ENCODE results near the gene ST7.

DNA sequence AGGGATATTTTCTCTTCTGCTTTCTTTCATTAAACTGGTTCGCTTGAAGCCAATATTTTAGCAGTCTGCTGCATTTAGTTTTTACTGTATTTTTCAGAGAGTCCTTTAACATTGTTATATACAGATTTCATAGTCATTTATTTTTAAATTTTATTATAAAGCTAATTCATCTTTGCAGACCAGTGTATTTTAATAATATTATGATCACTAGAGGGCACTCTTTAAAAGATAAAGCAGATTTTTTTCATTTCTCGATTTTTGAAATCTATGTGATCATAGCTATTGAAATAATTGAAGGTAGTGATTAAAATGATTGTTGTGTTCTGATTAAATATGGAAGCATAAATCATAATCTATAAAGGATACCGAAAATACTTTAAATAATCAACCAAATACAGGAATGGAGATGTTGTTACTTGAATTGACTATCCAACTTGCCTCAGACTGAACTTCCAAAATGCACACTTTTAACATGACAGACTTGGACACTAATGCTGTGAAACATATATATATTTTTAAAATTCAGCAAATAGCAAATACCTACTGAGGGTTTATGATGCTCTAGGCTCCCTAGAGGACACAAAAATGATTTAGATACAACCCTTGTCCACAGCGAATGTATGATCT lies 35.2 kb downstream of the ST7 start:
- TF ChIP-seq, protein P1, sequence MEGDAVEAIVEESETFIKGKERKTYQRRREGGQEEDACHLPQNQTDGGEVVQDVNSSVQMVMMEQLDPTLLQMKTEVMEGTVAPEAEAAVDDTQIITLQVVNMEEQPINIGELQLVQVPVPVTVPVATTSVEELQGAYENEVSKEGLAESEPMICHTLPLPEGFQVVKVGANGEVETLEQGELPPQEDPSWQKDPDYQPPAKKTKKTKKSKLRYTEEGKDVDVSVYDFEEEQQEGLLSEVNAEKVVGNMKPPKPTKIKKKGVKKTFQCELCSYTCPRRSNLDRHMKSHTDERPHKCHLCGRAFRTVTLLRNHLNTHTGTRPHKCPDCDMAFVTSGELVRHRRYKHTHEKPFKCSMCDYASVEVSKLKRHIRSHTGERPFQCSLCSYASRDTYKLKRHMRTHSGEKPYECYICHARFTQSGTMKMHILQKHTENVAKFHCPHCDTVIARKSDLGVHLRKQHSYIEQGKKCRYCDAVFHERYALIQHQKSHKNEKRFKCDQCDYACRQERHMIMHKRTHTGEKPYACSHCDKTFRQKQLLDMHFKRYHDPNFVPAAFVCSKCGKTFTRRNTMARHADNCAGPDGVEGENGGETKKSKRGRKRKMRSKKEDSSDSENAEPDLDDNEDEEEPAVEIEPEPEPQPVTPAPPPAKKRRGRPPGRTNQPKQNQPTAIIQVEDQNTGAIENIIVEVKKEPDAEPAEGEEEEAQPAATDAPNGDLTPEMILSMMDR (IDR thresholded peaks at IDR 0.05), result peak in 4 of 5 experiments; percentile 18 to 39 (median 28)
- TF ChIP-seq POLR2A (IDR thresholded peaks at IDR 0.05) (no peak), EP300 (IDR thresholded peaks at IDR 0.05) (no peak)

Data from tibial nerve (tissue), 4 donors.